GM21576 (cell line): ENCODE results near the gene TPD52L1.
"Not testable (repeated sequence)": the region's sequence is repeated elsewhere in the genome, so short reads cannot be mapped to it uniquely, and the experiment has no call there.

Experiments used
- ATAC-seq: cut with Tn5 transposase; IDR thresholded peaks from one replicate; pipeline ENCODE4 v1.9.1; 2021; ENCODE audit warnings: mild to moderate bottlenecking, moderate library complexity; ENCODE audit not compliant: unreplicated experiment

TPD52L1 gene

DNA sequence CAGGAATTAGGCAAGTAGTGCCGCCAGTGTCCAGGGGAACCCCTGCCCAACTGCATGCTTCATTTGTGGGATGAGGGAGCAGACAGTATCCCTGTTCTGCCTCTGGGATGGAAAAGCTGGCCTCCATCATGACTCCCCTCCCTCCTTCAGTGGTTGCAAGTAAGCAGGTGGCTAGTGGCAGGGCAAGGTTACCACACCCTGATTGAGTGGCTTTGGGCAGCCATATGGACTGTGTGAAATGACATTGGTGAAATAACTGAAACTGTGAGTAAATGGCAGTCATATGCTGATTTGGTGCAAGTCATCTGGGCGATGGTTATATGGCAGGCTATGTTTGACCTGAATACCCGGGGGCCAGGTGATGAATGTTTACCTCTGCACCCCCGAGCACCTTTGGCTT is 115.2 kb downstream of the TPD52L1 start:
- no peak for ATAC-seq

DNA sequence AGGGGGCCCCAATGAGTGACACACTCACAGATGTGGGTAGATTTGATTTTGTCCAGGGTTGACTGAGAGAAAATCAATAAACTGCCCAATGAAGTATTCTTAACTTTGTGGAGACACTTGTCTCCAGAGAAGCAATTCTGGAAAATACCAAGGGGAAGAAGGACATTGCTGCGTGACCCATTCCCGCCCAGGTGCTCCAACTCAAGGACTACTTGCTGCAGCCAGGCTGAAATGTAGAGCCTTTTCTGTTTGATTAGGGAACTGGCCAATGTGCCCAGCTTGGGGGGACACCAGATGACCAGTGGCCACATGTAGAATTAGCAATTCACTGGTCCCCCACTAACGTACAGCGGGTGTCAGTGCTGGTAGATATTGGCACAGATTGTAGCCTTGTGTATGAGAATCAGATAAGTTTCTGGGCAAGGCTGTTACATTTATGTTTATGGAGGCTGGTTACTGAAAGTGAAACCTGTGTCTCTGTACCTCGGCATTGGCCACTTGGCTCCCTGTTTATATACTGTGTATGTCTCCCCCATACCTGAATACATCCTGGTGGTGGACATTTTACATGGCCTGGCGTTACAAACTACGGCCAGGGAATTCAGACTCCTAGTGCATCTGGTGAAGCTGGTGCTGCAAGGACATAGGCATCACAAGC is 115.9 kb downstream of the TPD52L1 start:
- ATAC-seq: no peak

DNA sequence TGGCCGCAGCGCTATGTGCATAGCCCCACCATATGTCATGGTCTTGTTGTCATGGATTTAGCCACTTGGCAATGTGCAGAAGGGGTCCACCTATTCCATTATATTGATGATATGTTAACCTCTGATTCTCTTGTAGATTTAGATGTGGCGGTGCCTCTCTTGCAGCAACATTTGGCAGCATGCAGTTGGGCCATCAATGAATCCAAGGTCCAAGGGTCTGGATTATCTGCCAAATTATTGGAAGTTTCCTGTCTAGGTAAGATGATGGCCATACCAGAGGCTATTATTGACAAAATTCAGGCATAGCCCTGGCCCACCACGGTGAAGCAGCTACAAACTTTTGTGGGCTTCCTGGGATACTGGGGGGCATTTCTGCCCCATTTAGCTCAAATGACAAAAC is 116.8 kb downstream of the TPD52L1 start:
- no peak for ATAC-seq

DNA sequence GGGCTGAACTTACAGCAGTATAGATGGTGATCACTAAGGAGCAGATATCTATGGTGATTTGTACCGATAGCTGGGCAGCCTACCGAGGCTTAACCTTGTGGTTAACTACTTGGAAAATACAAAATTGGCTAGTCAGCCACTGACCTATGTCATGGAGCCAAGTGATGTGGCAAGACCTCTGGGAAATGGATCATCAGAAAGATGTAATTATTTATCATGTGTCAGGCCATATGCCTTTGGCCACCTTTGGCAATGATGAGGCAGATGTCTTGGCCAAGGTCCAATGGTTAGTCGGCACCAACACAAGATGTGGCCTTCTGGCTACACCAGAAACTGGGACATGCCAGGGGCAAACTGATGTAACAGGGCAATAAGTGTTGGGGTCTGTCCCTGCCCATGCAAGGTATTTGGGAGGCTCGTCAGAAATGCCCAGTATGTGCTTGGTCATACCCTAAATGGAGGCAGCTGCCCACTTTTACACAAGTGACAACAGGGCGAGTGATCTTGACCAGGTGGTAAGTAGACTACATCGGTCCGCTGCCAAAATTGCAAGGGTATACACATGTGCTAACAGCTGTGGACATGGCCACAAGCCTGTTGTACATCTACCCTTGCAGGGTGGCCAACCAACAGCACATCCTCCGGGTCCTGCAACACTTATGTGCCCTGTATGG is 118.0 kb downstream of the TPD52L1 start:
- no peak for ATAC-seq

DNA sequence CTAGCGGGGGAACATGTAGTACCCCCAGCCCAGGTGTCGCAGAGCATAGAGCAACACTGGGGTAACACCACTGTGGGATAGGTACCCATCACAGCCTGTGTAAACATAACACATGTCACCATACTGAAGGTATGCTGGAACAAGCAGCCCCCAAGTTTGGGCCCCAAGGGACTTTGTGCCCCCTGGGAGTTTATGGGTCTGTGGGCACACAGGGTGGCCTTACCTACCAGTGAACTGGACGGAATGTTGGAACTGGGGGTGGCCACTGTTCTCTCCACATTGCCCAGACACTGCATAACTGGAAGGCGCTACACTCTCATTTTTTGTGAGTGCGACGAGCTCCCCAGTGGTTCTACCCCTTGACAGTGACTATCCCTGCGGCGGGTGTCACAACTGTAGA is 119.7 kb downstream of the TPD52L1 start:
- ATAC-seq: no peak

DNA sequence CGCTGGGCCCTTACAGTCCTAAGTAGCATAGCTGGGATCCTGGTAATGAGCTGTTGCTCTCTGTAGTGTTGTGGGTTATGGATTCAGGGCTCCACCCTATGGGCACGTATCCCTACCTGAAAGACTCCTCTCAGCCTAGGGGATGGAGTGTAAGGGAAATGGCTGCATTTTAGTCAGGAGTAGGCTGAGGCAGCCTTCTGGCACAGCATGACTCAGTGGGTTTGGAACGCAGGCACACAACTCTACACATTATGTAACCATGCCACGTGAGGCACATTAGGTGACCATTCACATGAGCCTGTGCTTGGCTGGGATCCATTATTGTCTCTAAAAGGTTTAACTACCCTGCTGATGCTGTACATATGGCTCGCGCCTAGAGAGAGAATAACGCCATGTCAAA is 120.4 kb downstream of the TPD52L1 start:
- ATAC-seq: no peak

DNA sequence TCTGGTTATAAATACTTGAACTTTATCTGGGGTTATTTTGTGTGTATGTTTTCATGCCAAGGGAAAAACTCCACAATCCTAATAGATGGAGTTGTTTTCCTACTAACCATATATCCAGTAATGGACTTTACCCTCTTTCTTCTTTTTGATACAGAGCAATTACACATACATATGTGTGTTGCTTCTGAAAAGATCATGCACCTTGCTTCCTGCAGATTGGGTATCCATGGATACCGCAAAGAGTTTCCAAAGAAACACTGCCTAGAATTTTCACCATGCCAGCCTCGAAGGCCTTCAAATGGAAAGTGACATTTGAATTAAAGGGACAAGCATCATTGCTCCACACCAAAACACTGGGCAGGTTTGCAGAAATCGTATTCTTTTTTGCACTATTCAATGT is 121.4 kb downstream of the TPD52L1 start:
- ATAC-seq: no peak

DNA sequence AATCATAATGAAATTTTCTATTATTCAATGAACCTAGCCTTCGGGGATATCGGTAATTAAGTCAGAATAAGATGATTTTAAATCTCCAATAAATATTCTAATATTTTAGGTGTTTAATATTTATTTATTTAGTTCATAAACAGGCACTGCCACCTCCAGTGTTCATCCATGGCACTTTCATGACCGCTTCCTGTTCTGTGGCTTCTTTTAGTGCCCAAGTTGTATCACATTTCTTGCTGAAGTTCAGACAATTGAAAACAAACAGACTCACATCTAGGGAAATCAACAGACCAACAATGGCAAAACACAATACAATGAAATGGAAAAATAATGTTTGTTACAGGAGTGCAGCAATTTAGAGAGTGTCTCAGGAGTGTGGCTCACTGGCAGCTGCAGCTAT is 122.2 kb downstream of the TPD52L1 start:
- no peak for ATAC-seq

DNA sequence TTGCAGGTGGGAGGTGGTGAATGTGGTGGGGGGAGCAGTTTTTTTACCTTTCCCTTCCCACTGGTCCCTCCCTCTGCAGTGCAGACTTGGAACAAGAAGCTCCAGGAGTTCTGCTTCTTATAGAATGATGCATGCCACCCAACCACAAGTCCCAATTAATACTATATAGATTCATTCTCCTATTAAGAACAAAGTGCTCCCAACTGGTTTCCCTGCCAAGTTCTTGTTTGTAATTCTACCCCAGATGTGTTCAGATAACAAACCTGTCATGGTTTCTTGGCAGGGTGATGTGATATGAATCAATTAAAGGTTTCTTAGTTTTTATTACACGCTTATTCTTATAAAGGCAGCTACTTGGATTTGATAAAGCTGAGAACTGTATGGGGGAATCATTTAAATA is 124.3 kb downstream of the TPD52L1 start:
- no peak for ATAC-seq

DNA sequence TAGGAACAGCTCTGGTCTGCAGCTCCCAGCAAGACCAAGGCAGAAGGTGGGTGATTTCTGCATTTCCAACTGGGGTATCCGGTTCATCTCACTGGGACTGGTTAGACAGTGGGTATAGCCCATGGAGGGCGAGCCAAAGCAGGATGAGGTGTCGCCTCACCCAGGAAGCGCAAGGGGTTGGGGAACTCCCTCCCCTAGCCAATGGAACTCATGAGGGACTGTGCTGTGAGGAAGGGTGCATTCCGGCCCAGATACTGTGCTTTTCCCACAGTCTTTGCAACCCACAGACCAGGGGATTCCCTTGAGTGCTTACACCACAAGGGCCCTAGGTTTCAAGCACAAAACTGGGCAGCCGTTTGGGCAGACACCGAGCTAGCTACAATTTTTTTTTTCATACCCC is 126.4 kb downstream of the TPD52L1 start:
- ATAC-seq: no peak

DNA sequence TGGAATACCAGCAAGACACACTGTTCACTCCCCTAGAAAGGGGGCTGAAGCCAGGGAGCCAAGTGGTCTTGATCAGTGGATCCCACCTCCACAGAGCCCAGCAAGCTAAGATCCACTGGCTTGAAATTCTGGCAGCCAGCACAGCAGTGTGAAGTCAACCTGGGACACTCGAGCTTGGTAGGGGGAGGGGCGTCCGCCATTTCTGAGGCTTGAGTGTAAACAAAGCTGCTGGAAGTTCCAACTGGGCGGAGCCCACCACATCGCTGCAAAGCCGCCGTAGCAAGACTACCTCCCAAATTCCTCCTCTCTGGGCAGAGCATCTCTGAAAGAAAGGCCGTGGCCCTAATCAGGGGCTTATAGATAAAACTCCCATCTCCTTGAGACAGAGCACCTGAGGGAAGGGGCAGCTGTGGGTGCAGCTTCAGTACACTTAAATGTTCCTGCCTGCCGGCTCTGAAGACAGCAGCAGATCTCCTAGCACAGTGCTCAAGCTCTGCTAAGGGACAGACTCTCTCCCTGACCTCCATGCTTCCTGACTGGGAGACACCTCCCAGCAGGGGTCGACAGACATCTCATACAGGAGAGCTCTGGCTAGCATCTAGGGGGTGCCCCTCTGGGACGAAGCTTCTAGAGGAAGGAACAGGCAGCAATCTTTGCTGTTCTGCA is 126.9 kb downstream of the TPD52L1 start:
- ATAC-seq: not testable (repeated sequence)

DNA sequence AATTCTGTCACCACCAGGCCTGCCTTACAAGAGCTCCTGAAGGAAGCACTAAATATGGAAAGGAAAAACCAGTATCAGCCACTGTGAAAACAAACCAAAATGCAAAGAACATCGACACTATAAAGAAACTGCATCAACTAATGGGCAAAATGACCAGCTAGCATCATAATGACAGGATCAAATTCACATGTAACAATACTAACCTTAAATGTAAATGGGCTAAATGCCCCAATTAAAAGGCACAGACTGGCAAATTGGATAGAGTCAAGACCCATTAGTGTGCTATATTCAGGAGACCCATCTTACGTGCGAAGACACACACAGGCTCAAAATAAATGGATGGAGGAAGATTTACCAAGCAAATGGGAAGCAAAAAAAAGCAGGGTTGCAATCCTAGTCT is 128.9 kb downstream of the TPD52L1 start:
- not testable (repeated sequence) for ATAC-seq

DNA sequence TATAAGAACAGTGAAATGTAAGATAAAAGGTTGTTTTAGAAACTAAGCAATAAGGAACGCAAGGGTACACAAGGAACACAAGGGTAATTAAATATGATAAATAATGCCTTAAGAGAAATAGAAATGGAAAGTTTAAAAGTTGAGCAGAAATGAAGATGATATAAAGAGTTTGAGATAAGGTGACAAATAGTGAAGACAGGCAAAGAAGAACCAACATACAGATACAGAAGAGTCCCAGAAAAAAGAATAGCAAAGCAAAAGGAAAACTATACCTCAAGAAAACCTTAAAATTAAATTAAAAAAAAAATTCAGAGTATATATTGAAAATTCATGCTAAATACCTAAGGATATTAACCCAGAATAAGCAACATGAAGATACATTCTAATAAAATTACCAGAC is 131.8 kb downstream of the TPD52L1 start:
- no peak for ATAC-seq

DNA sequence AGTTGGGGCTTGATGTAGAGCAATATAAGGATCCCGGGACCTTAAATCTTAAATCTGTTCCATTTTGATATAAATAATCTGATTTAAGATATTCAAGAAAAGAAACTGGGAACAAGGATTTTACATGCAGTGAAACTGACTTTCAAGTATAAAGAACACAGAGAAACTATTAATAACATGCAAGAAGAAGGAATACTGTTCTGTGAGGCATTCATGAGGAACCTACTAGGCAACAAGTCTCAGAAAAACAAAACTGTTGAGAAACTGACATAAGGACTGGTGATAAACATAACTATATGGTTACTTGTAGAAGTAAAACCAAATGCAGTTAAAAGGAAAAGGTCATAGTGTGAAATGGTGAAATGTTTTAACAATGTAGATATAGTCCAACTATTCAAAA is 132.4 kb downstream of the TPD52L1 start:
- ATAC-seq: no peak

DNA sequence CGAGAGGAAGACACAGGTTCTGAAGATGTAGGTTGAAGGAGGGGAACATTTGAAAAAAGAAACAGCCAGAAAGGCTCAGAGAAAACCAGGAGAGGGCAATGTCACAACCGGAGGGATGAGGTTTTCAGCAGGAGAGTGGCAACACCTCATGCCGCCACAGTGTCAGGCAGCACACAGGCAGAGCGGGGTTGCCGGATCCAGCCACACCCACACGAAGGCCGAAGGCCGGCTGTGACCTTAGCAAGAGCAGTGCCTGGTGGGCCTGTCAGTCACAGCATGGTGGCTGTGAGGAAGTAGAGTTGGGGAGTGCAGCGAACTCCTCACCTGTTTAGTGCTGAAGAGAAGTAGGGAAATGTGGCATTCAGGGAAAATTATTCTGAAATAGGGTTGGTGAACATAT is 134.1 kb downstream of the TPD52L1 start:
- ATAC-seq: no peak

DNA sequence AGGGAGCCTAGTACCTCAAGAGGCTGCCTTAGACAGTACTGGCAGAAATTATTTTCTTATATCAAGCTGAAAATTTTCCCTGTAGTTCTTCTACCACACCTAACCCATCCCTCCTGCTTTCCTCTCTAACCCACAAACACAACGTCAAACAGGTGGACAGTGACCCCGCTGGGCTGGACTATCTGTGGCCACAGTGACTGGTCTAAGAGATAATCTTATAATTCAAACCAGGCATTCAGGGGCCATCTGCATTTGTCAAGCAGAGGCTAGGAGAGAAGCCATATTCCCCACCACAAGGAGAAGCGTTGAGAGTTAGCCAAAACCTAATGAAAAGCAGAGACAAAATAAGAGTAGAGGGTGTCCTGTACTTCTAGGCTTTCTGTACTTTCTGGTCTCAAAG is 140.0 kb downstream of the TPD52L1 start:
- no peak for ATAC-seq

DNA sequence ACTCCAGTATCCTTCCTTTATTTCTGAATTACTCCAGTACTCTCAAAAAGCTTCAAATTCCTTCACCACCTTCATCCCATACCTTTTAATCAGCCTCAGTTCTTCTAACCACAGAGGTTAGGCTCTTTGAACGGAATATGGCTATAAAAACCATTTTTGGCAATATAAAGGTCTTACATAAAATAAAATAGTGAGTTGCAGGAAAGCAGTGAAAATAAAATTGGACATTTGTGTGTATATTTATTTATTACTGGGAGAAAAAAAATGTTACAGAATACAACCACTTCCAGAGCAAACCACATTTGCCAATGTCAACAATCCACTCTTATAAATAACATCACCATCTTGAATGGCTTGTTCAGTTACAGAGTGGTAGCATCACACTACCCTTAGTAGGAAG is 140.5 kb downstream of the TPD52L1 start:
- no peak for ATAC-seq

DNA sequence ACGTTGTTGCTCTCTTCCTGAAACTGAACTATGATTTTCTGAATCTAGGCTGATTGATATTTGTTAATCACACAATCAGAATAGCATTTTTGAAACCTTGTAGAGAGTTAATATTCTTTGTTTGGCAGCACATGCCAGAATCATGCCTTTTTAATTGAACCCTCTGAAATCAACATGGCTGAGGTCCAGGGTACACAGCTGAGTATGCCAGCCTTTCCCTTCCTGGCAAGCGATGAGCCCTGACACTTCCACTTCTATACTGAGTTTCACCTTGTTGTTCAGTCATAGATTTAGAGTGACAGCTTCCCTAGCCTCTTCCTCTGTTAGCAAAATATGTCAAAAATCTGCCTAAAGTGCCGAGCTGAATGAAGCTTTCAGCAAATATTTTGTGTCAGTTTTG is 141.4 kb downstream of the TPD52L1 start:
- no peak for ATAC-seq

DNA sequence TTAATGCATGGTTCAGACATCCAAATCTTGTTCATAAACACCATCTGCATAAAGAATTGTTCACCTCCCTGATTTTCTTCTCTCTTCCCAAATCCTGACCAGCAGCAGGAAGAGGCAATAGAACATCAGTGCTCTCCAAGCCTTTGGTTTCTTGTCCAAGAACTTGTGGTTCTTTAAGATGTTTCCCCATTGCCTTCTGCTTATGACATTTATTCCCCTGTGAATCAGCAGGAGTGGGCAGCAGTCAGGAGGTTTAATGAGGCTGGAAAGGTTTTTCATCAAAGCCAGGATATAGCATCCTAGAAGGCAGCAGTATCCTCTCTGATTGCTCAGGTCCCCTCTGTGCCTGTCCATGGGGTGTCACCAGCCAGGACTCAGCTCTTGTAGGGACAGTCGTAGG is 142.9 kb downstream of the TPD52L1 start:
- no peak for ATAC-seq

DNA sequence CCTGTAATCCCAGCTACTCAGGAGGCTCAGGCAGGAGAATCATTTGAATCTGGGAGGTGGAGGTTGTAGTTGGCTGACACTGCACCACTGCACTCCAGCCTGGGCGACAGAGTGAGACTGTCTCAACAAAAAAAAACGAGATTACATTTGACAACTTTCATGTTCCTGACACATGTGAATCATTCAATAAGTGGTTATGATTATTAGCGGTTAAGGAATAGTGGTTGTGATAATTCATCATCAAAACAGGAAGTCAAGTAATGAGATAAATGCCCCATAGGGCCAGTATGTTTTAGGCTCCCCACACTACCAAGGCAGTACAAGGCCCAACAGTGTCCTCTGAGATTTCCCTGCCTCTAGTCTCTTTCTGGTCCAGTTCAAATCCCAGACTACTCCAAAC is 145.7 kb downstream of the TPD52L1 start:
- ATAC-seq: no peak

DNA sequence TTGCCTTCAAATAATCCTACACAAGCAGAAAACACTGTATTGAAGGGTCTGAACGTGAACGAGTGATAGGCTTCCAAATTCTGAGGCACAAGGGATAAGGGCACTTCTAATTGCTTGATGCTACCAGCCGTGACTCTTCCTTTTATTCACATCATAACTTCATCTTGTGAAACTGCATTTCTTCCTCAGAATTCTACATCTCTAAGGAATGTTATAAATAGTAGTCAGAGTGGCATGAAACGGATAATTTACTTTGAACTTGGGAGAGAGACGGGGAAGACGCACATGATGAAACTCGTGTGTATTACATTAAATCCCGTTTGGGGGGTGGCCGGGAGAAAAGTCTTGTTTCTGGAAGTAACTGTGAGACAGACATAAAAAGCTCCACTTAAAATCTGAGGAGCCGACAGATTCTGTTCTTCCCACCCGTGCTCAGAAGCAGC is 147.4 kb downstream of the TPD52L1 start:
- ATAC-seq: no peak
